ENCODE data around the gene CORO1C.
"Not testable (repeated sequence)": the region's sequence is repeated elsewhere in the genome, so short reads cannot be mapped to it uniquely, and the experiment has no call there.

The CORO1C gene

DNA sequence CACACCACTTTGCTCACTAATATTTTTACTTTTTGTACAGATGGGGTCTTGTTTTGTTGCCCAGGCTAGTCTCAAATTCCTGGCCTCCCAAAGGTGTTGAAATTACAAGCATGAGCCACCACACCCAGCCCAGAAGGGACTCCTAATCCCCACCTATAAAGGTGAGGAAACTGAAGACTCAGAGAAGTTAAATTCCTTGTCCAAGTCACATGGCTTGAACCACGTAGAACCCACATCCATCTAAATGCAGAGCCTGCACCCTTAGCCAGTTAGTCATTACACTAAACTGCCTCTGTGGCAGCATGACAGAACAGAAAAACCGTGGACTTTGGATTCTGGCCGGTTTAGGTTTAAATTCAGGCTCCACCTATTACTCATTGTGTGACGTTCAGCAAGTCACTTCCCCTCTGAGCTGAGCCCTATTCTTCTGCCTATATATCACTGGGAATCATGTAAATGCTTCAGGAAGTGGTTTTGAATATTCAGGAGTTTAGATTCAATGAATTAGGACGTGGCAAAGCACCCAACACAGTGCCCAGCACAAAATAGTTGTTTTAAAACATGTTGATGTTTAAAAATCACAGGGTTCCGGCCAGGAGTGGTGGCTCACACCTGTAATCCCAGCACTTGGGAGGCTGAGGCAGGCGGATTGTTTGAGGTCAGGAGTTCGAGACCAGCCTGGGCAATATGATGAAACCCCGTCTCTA is 3.0 kb upstream of the CORO1C start:
- Histone ChIP-seq H3K36me3 (ENCODE audit: insufficient read depth, low read length) (no peaks in the 10 kb centered on the region), H3K27ac (ENCODE audit: low read depth, low read length) (peak overlapping the region; percentile 83), H2AFZ (ENCODE audit: low read length, unreplicated experiment) (peak overlapping the region; percentile 11), H3K4me3 (ENCODE audit: low read depth, low read length) (no peak overlapping the region), H3K27me3 (ENCODE audit: insufficient read depth, low read length) (no peaks in the 10 kb centered on the region), H3K79me2 (ENCODE audit: control insufficient read depth, insufficient read depth, low read length, unreplicated experiment) (peaks cover 20% of the 10 kb centered on the region), H3K4me1 (ENCODE audit: control insufficient read depth, insufficient read depth, low read length, unreplicated experiment) (peaks cover 12% of the 10 kb centered on the region)

GRCh38 chr12:108733230-108733531 is 1.9 kb upstream of the CORO1C start:
- H3K4me3 ChIP-seq (ENCODE audit: low read depth, low read length); H2AFZ ChIP-seq (ENCODE audit: low read length, unreplicated experiment); H3K27me3 ChIP-seq (ENCODE audit: insufficient read depth, low read length); H3K36me3 ChIP-seq (ENCODE audit: insufficient read depth, low read length); H3K27ac ChIP-seq (ENCODE audit: low read depth, low read length): not testable (repeated sequence)
- peaks cover 16% of the 10 kb centered on the region for H3K4me1 ChIP-seq (ENCODE audit: control insufficient read depth, insufficient read depth, low read length, unreplicated experiment)
- H3K79me2 ChIP-seq (ENCODE audit: control insufficient read depth, insufficient read depth, low read length, unreplicated experiment): peaks cover 31% of the 10 kb centered on the region

DNA sequence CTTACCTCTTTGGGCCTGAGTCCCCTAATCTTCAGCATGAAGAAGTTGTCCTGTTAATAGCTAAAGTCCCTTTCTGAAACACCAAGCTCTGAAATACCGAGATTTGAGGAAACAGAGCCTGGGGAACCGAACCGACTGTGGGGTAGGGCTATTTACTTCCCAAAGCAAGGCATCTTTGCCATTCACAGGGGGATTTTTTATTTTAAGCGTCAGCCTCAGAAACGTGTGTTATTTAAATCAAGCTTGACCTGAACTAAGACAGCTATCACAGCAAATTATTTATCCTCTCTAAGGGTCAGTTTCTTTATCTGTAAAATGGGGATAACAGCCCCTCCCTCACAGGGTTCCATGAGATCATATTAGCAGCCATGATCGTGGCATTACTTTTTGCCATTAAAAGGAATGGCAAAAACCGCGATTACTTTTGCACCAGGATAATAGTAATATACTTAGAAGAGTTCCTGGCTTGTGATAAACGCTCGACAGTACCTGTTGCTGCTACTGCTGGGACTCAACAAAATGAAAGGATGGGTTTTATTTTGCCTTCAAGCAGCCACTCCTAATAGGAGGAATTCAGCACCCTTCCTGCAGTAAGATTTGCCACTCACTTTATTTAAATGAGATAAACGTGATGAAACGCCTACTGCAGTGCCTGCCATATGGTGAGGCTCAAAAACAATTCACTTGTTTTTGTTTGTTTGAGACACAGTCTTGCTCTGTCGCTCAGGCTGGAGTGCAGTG is 1.3 kb upstream of the CORO1C start:
- Histone ChIP-seq H2AFZ (ENCODE audit: low read length, unreplicated experiment) (peak overlapping the region; percentile 94), H3K4me3 (ENCODE audit: low read depth, low read length) (peak overlapping the region; percentile 90), H3K4me1 (ENCODE audit: control insufficient read depth, insufficient read depth, low read length, unreplicated experiment) (peaks cover 21% of the 10 kb centered on the region), H3K79me2 (ENCODE audit: control insufficient read depth, insufficient read depth, low read length, unreplicated experiment) (peaks cover 37% of the 10 kb centered on the region), H3K36me3 (ENCODE audit: insufficient read depth, low read length) (peaks cover 9% of the 10 kb centered on the region; the same call in 1 of the 2 replicates), H3K27me3 (ENCODE audit: insufficient read depth, low read length) (no peaks in the 10 kb centered on the region), H3K27ac (ENCODE audit: low read depth, low read length) (peak overlapping the region; percentile 84)

GRCh38 chr12:108731866-108732461 is 646 bp upstream of the CORO1C start:
- Histone ChIP-seq H3K79me2 (ENCODE audit: control insufficient read depth, insufficient read depth, low read length, unreplicated experiment) (peaks cover 44% of the 10 kb centered on the region), H3K27me3 (ENCODE audit: insufficient read depth, low read length) (no peaks in the 10 kb centered on the region), H3K36me3 (ENCODE audit: insufficient read depth, low read length) (peaks cover 16% of the 10 kb centered on the region; the same call in 1 of the 2 replicates), H2AFZ (ENCODE audit: low read length, unreplicated experiment) (peak overlapping the region; percentile 94), H3K27ac (ENCODE audit: low read depth, low read length) (peak overlapping the region; percentile 84), H3K4me3 (ENCODE audit: low read depth, low read length) (peak overlapping the region; percentile 90), H3K4me1 (ENCODE audit: control insufficient read depth, insufficient read depth, low read length, unreplicated experiment) (peaks cover 28% of the 10 kb centered on the region)

- H3K27me3 ChIP-seq (ENCODE audit: insufficient read depth, low read length): no peaks in the 10 kb centered on the region
- H3K27ac ChIP-seq (ENCODE audit: low read depth, low read length): peak overlapping the region; percentile 93
- H3K36me3 ChIP-seq (ENCODE audit: insufficient read depth, low read length): peaks cover 16% of the 10 kb centered on the region; the same call in 1 of the 2 replicates
- H3K4me1 ChIP-seq (ENCODE audit: control insufficient read depth, insufficient read depth, low read length, unreplicated experiment): peaks cover 37% of the 10 kb centered on the region
- H3K79me2 ChIP-seq (ENCODE audit: control insufficient read depth, insufficient read depth, low read length, unreplicated experiment): peaks cover 56% of the 10 kb centered on the region
- no peak overlapping the region for H2AFZ ChIP-seq (ENCODE audit: low read length, unreplicated experiment)
- H3K4me3 ChIP-seq (ENCODE audit: low read depth, low read length): peak overlapping the region; percentile 90
These were observed 783 bp downstream of the CORO1C start for GRCh38 chr12:108730365-108731104.

DNA sequence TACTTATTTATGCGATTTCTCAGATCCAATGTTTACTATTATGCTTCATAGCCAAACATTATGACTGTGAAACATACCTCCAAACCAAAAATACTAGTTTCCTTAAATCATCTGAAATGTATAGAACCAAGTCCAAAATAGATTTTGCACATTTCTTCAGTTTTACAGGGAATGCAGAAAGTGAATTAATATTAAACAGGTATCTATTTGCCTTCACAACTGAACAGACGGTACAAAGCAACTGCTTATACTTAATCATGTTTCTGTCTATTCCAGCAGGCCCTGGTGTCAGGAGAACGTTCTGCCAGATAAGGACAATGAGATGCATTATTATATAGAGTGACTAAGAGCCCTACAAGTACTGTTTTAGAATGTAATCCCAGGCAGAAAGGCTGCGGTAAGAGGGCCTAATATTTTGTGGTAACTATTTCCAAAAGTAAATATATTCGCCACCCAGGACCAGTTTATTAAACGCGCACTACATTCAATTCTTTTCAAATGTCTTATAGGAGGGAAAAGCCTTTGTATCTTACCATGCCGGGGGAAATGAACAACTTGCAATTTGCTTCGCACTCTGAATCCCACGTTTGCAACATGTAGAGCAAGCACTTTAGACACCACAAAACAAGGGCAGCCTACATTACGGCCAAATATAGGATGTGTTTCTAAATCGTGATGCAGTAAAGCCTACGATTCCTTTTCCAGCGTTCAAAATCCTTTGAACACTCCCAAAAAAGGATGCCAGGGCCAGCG is 1.5 kb downstream of the CORO1C start:
- H3K36me3 ChIP-seq (ENCODE audit: insufficient read depth, low read length): peaks cover 16% of the 10 kb centered on the region; the same call in 1 of the 2 replicates
- peak overlapping the region; percentile 90 for H3K4me3 ChIP-seq (ENCODE audit: low read depth, low read length)
- H2AFZ ChIP-seq (ENCODE audit: low read length, unreplicated experiment): no peak overlapping the region
- peak overlapping the region; percentile 93 for H3K27ac ChIP-seq (ENCODE audit: low read depth, low read length)
- H3K27me3 ChIP-seq (ENCODE audit: insufficient read depth, low read length): no peaks in the 10 kb centered on the region
- peaks cover 63% of the 10 kb centered on the region for H3K79me2 ChIP-seq (ENCODE audit: control insufficient read depth, insufficient read depth, low read length, unreplicated experiment)
- peaks cover 45% of the 10 kb centered on the region for H3K4me1 ChIP-seq (ENCODE audit: control insufficient read depth, insufficient read depth, low read length, unreplicated experiment)

GRCh38 chr12:108728820-108729611 is 2.3 kb downstream of the CORO1C start:
- Histone ChIP-seq H3K27me3 (ENCODE audit: insufficient read depth, low read length) (no peaks in the 10 kb centered on the region), H3K79me2 (ENCODE audit: control insufficient read depth, insufficient read depth, low read length, unreplicated experiment) (peaks cover 71% of the 10 kb centered on the region), H3K4me3 (ENCODE audit: low read depth, low read length) (peak overlapping the region; percentile 90), H3K4me1 (ENCODE audit: control insufficient read depth, insufficient read depth, low read length, unreplicated experiment) (peaks cover 50% of the 10 kb centered on the region), H3K27ac (ENCODE audit: low read depth, low read length) (peak overlapping the region; percentile 93), H2AFZ (ENCODE audit: low read length, unreplicated experiment) (no peak overlapping the region), H3K36me3 (ENCODE audit: insufficient read depth, low read length) (peaks cover 16% of the 10 kb centered on the region; the same call in 1 of the 2 replicates)

DNA sequence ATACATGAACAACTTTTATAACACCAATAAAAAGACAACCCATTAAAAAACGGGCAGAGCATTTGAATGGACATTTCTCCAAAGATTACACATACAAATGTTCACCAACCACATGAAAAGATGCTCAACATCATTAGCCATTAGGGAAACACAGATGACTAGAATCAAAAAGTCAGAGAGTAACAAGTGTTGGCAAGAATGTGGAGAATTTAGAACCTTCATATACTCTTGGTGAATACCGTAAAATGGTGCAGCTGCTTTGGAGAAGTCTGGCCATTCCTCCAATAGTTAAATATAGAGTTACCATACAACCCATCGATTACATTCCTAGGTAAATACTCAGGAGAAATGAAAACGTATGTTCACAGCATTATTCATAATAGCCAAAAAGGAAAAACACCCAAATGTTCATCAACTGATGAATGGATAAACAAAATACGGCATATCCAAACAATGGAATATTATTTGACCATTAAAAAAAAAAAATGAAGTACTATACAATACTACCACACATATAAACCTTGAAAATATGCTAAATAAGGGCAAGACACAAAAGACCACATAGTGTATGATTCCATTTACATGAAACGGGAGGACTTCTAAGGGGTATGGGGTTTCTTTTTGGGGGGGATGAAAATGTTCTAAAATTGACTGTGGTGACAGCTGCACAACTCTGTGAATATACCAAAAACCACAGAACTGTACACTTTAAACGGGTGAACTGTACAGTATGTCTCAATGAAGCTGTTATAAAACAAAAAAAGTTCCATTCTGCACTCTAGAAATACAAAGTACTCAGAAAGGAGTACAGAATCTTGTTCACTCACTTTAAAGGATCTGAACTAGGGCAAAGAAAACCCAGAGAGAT is 3.2 kb downstream of the CORO1C start:
- Histone ChIP-seq H3K4me3 (ENCODE audit: low read depth, low read length) (peak overlapping the region; percentile 90), H3K27me3 (ENCODE audit: insufficient read depth, low read length) (no peaks in the 10 kb centered on the region), H3K27ac (ENCODE audit: low read depth, low read length) (peak overlapping the region; percentile 93), H3K4me1 (ENCODE audit: control insufficient read depth, insufficient read depth, low read length, unreplicated experiment) (peaks cover 55% of the 10 kb centered on the region), H3K79me2 (ENCODE audit: control insufficient read depth, insufficient read depth, low read length, unreplicated experiment) (peaks cover 79% of the 10 kb centered on the region), H3K36me3 (ENCODE audit: insufficient read depth, low read length) (peaks cover 16% of the 10 kb centered on the region; the same call in 1 of the 2 replicates), H2AFZ (ENCODE audit: low read length, unreplicated experiment) (no peak overlapping the region)

DNA sequence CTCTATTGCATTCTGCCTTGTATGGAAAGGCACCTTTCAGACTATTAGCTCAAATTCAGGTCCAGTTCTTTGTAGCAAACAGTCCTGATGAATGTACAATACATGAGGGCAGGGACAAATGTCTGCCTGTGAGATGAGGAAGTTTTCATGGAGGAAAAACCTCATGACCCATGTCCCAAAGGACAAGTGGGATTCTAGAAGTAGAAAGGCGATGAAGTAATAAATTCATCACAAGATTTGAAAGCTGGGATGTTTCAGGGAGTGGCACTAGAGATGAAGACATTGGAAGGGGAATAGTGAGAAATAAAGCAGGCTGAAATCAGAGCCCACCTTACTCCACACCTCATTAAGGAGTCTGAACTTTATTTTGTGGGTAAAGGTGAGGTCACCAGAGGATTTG is 4.2 kb downstream of the CORO1C start:
- no peak overlapping the region for H2AFZ ChIP-seq (ENCODE audit: low read length, unreplicated experiment)
- peaks cover 16% of the 10 kb centered on the region; the same call in 1 of the 2 replicates for H3K36me3 ChIP-seq (ENCODE audit: insufficient read depth, low read length)
- H3K4me1 ChIP-seq (ENCODE audit: control insufficient read depth, insufficient read depth, low read length, unreplicated experiment): peaks cover 59% of the 10 kb centered on the region
- H3K27me3 ChIP-seq (ENCODE audit: insufficient read depth, low read length): no peaks in the 10 kb centered on the region
- H3K27ac ChIP-seq (ENCODE audit: low read depth, low read length): peak overlapping the region; percentile 93
- H3K4me3 ChIP-seq (ENCODE audit: low read depth, low read length): peak overlapping the region; percentile 90
- peaks cover 88% of the 10 kb centered on the region for H3K79me2 ChIP-seq (ENCODE audit: control insufficient read depth, insufficient read depth, low read length, unreplicated experiment)

All from ACC112 (cell line).